B cell (primary cell): Measurements from ENCODE around the gene IGSF3.

Experiments used
- CTCF ChIP-seq: fragments of 200-600 bp; IDR thresholded peaks from one replicate; pipeline ENCODE4 v1.8.0; 2022; ENCODE audit warnings: antibody characterized with exemption, mild to moderate bottlenecking
- EZH2 ChIP-seq: IDR thresholded peaks from 2 replicates; pipeline ENCODE4 v1.6.1; 2012; ENCODE audit warnings: borderline replicate concordance, low read depth, mild to moderate bottlenecking, moderate library complexity, low read length; ENCODE audit not compliant: insufficient read depth, poor library complexity, severe bottlenecking

- TF ChIP-seq EZH2 (no peak), CTCF (no peak)
These were observed 15.2 kb upstream of the IGSF3 start for GRCh38 chr1:116682641-116683221.
